HG02588 (cell line): ENCODE results near the gene KRTAP17-1.

Experiments
- ATAC-seq: cut with Tn5 transposase; IDR thresholded peaks from one replicate; pipeline ENCODE4 v1.9.1; 2021; ENCODE audit warnings: mild to moderate bottlenecking, moderate library complexity; ENCODE audit not compliant: unreplicated experiment

The KRTAP17-1 gene

DNA sequence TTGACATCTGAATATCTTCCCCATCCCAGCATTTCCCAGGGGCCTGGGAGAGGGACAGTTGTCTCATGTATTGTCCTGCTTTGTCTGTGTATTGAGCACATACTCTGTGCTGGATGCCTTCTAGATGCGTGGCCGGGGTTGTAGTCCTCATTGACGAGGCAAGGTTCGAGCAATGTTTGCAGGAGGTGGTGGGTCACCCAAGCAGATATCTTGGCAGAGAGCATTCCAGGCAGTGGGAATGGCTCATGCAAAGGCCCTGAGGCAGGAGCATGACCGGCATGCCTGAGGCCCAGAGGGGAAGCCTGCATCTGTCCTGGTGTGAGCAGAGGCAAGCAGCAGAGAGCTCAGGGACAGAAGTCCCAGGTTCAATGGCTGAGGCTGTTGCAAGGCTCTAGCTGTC is 17.6 kb upstream of the KRTAP17-1 start:
- no peak for ATAC-seq

- no peak for ATAC-seq
Observed at GRCh38 chr17:41332239-41332638, 16.7 kb upstream of the KRTAP17-1 start.

DNA sequence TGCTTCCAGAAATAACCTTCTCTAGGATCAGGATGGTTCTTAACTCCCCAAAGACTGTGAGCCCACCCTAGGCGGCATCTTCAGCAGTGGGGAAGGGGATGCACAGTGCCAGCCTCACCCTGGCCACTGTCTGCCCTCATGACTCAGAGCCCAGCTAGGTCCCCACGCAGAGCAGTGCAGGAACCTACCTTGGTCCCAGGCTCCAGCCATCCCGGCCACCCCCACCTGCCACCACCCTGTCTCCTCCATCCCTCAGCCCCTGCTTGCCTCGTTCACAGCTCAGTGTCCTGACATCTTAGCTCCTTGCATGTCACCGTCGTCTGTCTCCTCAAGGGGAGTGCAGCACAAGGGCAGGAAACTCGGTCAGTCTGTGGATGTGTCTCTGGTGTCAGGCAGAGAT is 16.1 kb upstream of the KRTAP17-1 start:
- ATAC-seq, result no peak

GRCh38 chr17:41329279-41329948 is 13.9 kb upstream of the KRTAP17-1 start:
- no peak for ATAC-seq

DNA sequence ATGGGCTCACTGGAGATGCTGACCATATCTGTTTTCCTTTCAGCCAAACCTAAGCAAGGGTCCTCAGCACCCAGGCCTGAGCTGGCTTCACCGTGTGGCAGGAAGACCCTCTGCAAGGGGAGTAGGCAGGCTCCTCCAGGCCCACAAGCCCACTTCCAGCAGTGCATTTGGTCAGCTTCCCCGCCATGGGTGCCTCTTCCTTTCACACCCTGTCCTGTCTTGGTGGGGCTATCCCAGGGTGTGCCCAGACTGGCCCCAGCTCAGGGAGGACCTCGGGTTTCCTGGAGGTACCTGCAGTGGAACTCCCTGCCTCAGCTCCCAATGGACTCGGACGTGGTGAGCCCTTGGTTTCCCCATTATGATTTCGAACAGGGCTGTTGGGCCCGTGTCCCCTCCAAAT is 12.7 kb upstream of the KRTAP17-1 start:
- no peak for ATAC-seq

GRCh38 chr17:41327411-41328120 is 12.1 kb upstream of the KRTAP17-1 start:
- ATAC-seq, result no peak

- ATAC-seq, result no peak
Observed at GRCh38 chr17:41326173-41327145, 10.9 kb upstream of the KRTAP17-1 start.

DNA sequence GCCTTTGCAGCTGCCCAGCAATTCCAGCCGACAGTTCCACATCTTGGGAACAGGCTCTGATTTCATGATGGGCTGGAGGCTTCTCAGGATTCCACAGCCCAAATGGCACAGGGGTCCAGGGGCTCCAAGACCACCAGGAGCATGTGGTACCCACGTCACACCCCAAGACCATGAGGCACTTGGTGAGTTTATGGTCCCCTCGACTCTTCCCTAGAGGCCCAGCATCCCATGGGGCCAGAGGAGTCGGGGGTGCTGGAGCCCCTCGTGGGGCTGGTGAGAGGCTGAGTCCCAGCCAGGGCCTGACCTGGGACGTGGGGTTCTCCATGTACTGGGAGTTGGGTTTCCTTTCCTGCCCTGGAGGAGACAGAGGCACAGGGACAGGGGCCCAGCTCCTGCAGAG is 10.1 kb upstream of the KRTAP17-1 start:
- no peak for ATAC-seq

DNA sequence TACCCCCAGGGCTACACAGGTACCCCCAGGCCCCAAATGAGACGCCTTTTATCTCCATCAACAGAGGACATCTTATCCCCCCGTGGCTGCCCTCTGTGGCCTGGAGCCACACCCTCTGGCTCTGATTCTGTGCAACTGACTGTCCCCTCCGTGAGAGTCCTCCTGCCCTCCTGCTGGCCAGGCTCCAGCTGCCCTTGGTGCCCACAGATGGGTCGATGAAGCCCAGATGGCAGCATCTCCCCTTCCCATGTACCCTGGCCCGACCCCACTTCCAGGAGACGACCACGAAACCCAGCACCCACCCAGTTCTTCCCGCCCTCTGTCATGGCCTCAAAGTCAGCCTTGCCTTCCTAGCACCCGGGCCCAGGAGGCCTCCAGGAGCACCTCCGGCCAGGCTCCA is 9.6 kb upstream of the KRTAP17-1 start:
- no peak for ATAC-seq

DNA sequence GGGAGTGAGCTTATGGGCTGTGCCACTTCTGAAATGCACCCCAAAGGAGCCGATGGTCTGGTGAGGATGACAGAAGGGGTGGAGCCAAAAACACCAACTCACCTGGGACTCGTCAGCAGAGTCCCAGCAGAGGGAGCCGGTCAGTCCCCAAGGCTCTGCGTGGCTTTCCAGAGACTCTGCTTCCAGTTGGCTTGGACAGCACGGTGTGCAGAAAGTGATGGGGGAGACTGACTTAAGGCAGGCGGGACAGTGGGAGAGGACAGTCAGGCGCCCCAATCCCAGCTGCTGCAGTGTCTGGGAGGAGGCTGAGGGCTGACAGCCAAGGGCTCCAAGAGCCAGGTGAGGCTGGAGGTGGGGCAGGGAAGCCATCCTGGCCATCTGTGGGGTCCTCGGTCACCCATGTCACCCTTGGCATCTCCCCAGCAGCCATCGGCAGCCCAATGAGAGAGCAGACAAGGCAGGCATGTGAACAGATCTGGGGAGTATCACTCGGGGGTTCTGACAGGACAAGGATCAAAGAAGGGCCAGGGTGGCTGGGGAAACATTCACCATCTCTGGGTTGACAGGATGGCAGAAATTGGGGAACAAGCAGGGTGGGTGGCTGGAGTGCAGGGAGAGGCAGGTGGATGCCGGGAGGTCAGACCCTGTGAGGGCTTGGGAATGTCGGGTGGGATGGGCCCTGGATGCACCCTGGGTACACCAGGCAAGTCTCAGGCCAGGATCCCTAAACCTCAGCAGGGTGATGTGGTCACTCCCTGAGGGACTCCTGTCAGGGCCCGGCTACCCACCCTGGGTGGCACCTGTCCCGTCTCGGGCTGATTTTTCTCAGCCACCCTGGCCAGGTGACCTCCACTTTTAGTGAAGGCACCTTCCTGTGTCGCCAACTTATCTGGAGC is 8.9 kb upstream of the KRTAP17-1 start:
- no peak for ATAC-seq

DNA sequence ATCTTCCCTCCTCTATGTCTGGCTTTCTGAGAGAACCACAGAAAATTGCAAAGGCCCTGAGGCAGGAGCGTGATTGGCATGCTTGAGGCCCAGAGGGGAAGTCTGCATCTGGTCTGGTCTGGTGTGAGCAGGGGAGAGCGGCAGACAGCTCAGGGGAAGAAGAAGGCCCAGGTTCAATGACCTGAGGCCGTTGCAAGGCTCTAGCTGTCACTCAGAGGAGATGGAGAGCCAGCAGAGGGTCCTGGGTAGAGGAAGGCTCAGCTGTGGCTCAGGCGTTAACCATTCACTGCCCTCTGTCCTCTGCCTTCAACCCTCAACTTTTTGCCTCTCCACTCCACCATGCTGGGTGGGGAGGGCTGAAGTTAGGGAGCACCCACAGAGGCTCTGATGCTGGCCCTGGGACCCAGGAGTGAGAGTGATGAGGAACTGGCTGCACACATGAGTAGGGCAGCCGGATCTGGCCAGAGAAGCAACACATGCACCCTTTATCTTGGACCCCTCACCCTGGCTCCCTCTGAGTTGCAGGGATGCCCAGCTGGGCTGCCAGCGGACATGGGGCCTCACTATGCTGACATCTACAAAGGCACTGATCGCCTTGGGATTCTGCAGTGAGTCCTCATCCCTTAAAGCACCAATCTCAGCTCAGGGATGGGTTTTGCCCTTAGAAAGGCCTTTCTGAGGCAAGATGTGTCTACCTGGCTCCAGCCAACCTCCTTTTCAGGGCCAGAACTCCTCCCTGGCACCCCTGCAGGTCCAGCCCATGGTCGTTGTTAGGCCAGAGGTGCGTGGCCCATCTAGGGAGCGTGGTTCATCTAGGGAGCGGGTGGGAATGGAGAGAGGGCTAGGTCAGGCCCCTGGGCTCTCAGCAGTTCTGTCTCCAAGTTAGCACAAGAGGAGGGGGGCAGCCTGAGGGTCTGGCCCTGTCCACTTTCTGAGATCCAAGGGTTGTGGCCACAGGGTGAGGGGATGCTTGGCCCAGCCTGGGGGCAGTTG is 7.7 kb upstream of the KRTAP17-1 start:
- ATAC-seq, result no peak

DNA sequence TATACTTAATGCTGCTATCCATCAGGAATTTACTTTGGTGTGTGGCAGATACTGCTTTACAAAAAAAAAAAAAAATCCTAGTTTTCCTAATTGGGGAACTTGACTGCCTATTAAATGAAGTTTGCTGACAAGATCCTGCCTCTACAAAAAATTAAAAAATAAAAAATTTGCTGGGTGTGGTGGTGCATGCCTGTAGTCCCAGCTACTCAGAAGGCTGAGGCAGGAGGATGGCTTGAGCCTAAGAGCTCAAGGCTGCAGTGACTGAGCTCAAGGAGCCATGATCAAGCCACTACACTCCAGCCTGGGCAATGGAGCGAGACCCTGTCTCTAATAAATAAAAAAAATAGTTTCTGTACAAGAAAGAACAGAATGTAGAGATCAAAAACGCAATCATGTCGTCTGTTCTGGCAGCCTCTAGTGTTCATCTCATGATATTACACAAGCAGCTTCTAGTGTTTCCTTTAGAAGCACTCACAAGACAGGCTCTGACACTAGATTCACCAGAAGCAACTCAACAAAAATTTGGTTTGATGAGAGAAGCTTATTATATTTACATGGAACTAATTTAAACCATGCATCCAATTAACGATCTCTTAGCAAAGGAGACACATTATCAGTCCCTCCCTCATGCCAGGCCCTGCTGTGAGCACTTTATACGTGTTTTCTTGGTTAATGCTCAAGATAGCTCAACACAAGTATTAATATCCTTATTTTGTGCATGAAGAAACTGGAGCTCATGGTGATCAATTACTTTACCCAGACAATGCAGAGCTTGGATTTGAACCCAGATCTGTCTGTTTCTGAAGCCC is 6.8 kb upstream of the KRTAP17-1 start:
- no peak for ATAC-seq

DNA sequence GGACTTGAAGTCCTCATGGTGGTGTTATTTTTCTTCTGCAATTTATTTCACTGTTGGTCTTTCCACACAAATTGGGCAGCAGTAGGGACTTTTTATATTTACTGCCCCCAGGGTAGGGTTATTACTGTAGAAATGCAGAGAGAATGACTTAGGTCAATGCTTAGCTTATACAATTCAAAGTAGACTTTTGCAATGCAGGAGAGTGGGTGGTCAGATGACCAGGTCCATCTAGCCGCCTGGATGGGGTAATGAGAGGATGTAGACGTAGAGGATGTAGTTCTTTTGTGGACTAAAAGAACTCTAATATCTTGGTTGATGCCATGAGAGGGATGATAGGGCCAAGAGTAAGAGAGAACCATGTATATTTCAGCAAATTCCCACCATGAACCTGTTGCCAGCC is 2.7 kb upstream of the KRTAP17-1 start:
- no peak for ATAC-seq

GRCh38 chr17:41315814-41316445 is 420 bp upstream of the KRTAP17-1 start:
- no peak for ATAC-seq

GRCh38 chr17:41311111-41311510 is 4.4 kb downstream of the KRTAP17-1 start:
- ATAC-seq, result no peak

DNA sequence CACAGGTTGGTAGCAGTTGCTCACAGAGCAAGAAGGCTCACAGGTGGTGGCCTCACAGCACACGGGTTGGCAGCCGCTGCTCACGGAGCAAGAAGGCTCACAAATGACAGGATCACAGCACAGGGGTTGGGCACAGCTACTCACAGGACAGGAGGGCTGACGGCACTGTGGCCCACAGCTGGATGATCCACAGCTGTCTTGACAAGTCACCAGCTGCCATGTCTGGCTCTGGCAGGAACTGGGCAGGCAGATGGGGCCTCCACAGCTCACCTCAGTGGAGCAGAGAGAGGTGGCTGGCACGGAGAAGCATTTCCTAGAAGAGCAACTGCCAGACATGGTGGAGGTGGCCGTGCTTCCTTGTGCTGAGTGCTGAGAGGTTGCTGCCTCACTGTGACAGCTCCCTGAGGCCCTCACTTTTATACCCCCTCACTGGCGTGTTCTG is 6.6 kb downstream of the KRTAP17-1 start, which contains the start of gene KRTAP16-1:
Gene KRTAP16-1 (minus strand): TSS at position 392 of the 442 bp plus-strand sequence. CDS start 56 bp downstream, at position 336.
- ATAC-seq, result no peak

- no peak for ATAC-seq
Observed at GRCh38 chr17:41308251-41308917, 7.1 kb downstream of the KRTAP17-1 start.
